Skeletal muscle satellite cell (primary cell): ENCODE measurements around the gene PLXDC1.

ENCODE experiments used
- H3K27me3 ChIP-seq: 2 replicates; pipeline ENCODE4 v1.7.0; 2013; ENCODE audit warnings: low read length; ENCODE audit not compliant: control insufficient read depth, insufficient read depth
- H3K36me3 ChIP-seq: 2 replicates; pipeline ENCODE4 v1.7.0; 2013; ENCODE audit warnings: mild to moderate bottlenecking, control low read depth, low read length; ENCODE audit not compliant: insufficient read depth
- H3K4me1 ChIP-seq: 2 replicates; pipeline ENCODE4 v1.7.0; 2013; ENCODE audit warnings: low read length; ENCODE audit not compliant: control insufficient read depth, insufficient read depth
- H3K4me2 ChIP-seq: 2 replicates; pipeline ENCODE4 v1.7.0; 2013; ENCODE audit warnings: mild to moderate bottlenecking, low read length
- H3K4me3 ChIP-seq: 2 replicates; pipeline ENCODE4 v1.7.0; 2013; ENCODE audit warnings: low read length
- H3K9ac ChIP-seq: 2 replicates; pipeline ENCODE4 v1.7.0; 2013; ENCODE audit warnings: mild to moderate bottlenecking, low read depth, low read length, moderate library complexity
- H3K9me3 ChIP-seq: replicated peaks from 2 replicates; pipeline ENCODE4 v1.7.0; 2013; ENCODE audit warnings: mild to moderate bottlenecking, control low read depth, low read length

The PLXDC1 gene

GRCh38 chr17:39118674-39119419 is 32.6 kb downstream of the PLXDC1 start:
- Histone ChIP-seq H3K27me3 (no peaks in the 10 kb centered on the region), H3K4me3 (no peak overlapping the region), H3K9ac (no peak overlapping the region), H3K4me1 (peaks cover 12% of the 10 kb centered on the region), H3K36me3 (no peaks in the 10 kb centered on the region), H3K9me3 (no peaks in the 10 kb centered on the region), H3K4me2 (no peak overlapping the region)

GRCh38 chr17:39116224-39116623 is 35.2 kb downstream of the PLXDC1 start:
- Histone ChIP-seq H3K9ac (no peak overlapping the region), H3K9me3 (no peaks in the 10 kb centered on the region), H3K4me3 (no peak overlapping the region), H3K4me1 (peaks cover 12% of the 10 kb centered on the region), H3K36me3 (no peaks in the 10 kb centered on the region), H3K27me3 (peaks cover 8% of the 10 kb centered on the region), H3K4me2 (no peak overlapping the region)

- peaks cover 12% of the 10 kb centered on the region for H3K4me1 ChIP-seq
- no peak overlapping the region for H3K4me3 ChIP-seq
- peak overlapping the region; percentile 63 for H3K4me2 ChIP-seq
- peaks cover 8% of the 10 kb centered on the region for H3K27me3 ChIP-seq
- no peaks in the 10 kb centered on the region for H3K9me3 ChIP-seq
- H3K9ac ChIP-seq = peak overlapping the region; percentile 7
- no peaks in the 10 kb centered on the region for H3K36me3 ChIP-seq
These were observed 36.3 kb downstream of the PLXDC1 start for GRCh38 chr17:39115135-39115534.

DNA sequence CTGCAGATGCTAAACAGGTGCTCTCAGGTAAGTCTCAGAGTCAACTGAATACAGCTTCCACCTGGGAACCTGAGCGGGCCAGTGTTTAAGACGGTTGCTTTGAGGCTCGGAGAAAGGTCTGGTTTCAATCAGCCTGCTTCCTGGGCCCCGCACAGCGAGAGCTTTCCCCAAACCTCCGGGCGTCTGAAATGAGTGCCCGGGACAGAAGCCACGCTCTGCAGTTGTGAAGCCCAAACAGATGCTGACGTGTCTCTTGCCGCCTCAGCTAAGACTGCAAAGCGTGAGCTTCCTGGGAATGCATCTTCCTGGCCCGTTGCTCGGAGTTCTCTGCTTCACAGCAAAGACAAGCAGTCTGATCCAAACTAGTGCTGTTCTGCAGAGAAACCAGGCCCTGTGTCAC is 36.7 kb downstream of the PLXDC1 start:
- Histone ChIP-seq H3K4me2 (peak overlapping the region; percentile 63), H3K9me3 (no peaks in the 10 kb centered on the region), H3K36me3 (no peaks in the 10 kb centered on the region), H3K9ac (peak overlapping the region; percentile 7), H3K4me1 (peaks cover 12% of the 10 kb centered on the region), H3K4me3 (no peak overlapping the region), H3K27me3 (peaks cover 8% of the 10 kb centered on the region)

DNA sequence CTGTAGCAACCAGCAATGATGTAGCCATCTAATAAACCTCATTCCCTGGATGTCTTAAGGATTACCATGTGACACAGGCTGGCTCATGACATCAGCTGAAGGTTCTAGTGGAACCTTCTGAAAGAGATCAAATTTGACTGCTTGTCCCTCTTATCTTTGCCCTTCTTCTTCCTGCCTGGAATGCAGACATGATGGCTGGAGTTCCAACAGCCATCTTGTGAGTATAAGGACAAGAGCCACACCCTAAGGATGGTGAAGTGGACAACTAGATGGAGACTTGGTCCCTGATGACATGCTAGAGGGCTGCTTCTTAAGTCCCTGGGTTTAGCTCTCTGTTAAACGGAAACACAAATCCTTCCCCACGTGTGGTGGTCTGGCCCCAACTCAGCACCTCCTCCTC is 37.6 kb downstream of the PLXDC1 start:
- Histone ChIP-seq H3K4me3 (no peak overlapping the region), H3K27me3 (peaks cover 13% of the 10 kb centered on the region), H3K9me3 (no peaks in the 10 kb centered on the region), H3K36me3 (no peaks in the 10 kb centered on the region), H3K4me2 (no peak overlapping the region), H3K9ac (no peak overlapping the region), H3K4me1 (peaks cover 12% of the 10 kb centered on the region)

GRCh38 chr17:39110435-39111136 is 40.9 kb downstream of the PLXDC1 start:
- H3K4me2 ChIP-seq = no peak overlapping the region

GRCh38 chr17:39108461-39109375 is 42.7 kb downstream of the PLXDC1 start:
- no peak overlapping the region for H3K4me2 ChIP-seq
- H3K4me1 ChIP-seq = no peaks in the 10 kb centered on the region
- H3K36me3 ChIP-seq = no peaks in the 10 kb centered on the region
- H3K4me3 ChIP-seq = no peak overlapping the region
- H3K9me3 ChIP-seq = no peaks in the 10 kb centered on the region
- peaks cover 43% of the 10 kb centered on the region for H3K27me3 ChIP-seq
- H3K9ac ChIP-seq = no peak overlapping the region

More at GRCh38 chr17:39110435-39111136, 40.9 kb downstream of the PLXDC1 start:
- Histone ChIP-seq H3K4me1 (peaks cover 12% of the 10 kb centered on the region), H3K9me3 (no peaks in the 10 kb centered on the region), H3K9ac (no peak overlapping the region), H3K27me3 (peaks cover 38% of the 10 kb centered on the region), H3K4me3 (no peak overlapping the region), H3K36me3 (no peaks in the 10 kb centered on the region)

GRCh38 chr17:39107973-39108372 is 43.5 kb downstream of the PLXDC1 start:
- H3K9ac ChIP-seq = no peak overlapping the region
- H3K4me2 ChIP-seq = no peak overlapping the region
- H3K4me1 ChIP-seq = no peaks in the 10 kb centered on the region
- peaks cover 40% of the 10 kb centered on the region for H3K27me3 ChIP-seq
- H3K4me3 ChIP-seq = no peak overlapping the region
- no peaks in the 10 kb centered on the region for H3K36me3 ChIP-seq
- no peaks in the 10 kb centered on the region for H3K9me3 ChIP-seq

- H3K36me3 ChIP-seq = no peaks in the 10 kb centered on the region
These were observed 44.3 kb downstream of the PLXDC1 start for GRCh38 chr17:39107155-39107554.

GRCh38 chr17:39105705-39106104 is 45.7 kb downstream of the PLXDC1 start:
- Histone ChIP-seq H3K4me2 (no peak overlapping the region), H3K9me3 (no peaks in the 10 kb centered on the region), H3K4me3 (no peak overlapping the region), H3K36me3 (no peaks in the 10 kb centered on the region), H3K27me3 (peaks cover 41% of the 10 kb centered on the region), H3K4me1 (no peaks in the 10 kb centered on the region), H3K9ac (no peak overlapping the region)

More at GRCh38 chr17:39107155-39107554, 44.3 kb downstream of the PLXDC1 start:
- Histone ChIP-seq H3K4me2 (no peak overlapping the region), H3K9ac (no peak overlapping the region), H3K4me3 (no peak overlapping the region), H3K9me3 (no peaks in the 10 kb centered on the region), H3K27me3 (peaks cover 36% of the 10 kb centered on the region), H3K4me1 (no peaks in the 10 kb centered on the region)

GRCh38 chr17:39104657-39105056 is 46.8 kb downstream of the PLXDC1 start:
- Histone ChIP-seq H3K27me3 (peaks cover 47% of the 10 kb centered on the region), H3K36me3 (no peaks in the 10 kb centered on the region), H3K9me3 (no peaks in the 10 kb centered on the region), H3K9ac (no peak overlapping the region), H3K4me3 (no peak overlapping the region), H3K4me1 (no peaks in the 10 kb centered on the region), H3K4me2 (no peak overlapping the region)
